ENCODE results near the gene GSS.
"Not testable (repeated sequence)": the region's sequence is repeated elsewhere in the genome, so short reads cannot be mapped to it uniquely, and the experiment has no call there.

Gene GSS

DNA sequence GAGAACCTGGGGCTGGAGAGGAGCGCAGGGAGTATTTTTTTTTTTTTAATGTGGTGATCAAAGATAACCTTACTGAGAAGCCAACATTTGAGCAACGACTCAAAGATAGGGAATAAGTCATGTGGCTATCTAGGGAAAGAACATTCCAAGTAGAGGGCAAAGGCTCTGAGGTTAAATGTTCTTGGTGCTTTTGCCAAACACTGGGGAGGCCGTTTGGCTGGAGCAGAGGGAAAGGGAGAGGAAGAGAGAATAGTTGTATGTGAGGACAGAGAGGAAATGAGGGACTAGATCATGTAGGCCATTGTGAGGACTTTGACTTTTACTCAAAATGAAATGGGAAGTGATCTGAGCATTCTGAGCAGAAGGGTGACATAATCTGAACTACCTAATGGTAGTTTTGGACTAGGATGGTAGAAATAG lies 51.4 kb downstream of the GSS start:
- H3K27ac Mint-ChIP-seq = no peak overlapping the region
- peaks cover 3 to 6% of the 10 kb centered on the region in 2 donors for H3K36me3 Mint-ChIP-seq
- peak; percentile 70 to 77 for ATAC-seq (replicated peaks)
- DNase-seq = no peak
- peaks cover 0 to 1% of the 10 kb centered on the region in 2 donors for H3K9me3 Mint-ChIP-seq
- H3K27me3 Mint-ChIP-seq = no peaks in the 10 kb centered on the region
- no peak overlapping the region for H3K4me3 Mint-ChIP-seq
- peaks cover 8 to 12% of the 10 kb centered on the region in 2 donors for H3K4me1 Mint-ChIP-seq

DNA sequence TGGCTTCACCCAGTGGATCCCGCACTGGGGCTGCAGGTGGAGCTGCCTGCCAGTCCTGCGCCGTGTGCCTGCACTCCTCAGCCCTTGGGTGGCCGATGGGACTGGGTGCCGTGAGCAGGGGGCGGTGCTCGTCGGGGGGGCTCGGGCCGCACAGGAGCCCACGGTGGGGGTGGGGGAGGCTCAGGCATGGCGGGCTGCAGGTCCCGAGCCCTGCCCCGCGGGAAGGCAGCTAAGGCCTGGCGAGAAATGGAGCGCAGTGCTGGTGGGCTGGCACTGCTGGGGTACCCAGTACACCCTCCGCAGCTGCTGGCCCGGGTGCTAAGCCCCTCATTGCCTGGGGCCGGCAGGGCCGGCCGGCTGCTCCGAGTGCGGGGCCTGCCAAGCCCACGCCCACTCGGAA lies 56.9 kb downstream of the GSS start:
- not testable (repeated sequence) for H3K27ac Mint-ChIP-seq; H3K4me3 Mint-ChIP-seq; H3K9me3 Mint-ChIP-seq; DNase-seq; H3K27me3 Mint-ChIP-seq; H3K36me3 Mint-ChIP-seq; ATAC-seq (replicated peaks); H3K4me1 Mint-ChIP-seq

DNA sequence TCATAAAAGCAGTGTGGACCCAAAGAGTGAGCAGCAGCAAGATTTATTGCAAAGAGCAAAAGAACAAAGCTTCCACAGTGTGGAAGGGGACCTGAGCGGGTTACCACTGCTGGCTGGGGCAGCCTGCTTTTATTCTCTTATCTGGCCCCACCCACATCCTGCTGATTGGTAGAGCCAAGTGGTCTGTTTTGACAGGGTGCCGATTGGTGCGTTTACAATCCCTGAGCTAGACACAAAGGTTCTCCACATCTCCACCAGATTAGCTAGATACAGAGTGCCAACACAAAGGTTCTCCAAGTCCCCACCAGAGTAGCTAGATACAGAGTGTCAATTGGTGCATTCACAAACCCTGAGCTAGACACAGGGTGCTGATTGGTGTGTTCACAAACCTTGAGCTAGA lies 57.5 kb downstream of the GSS start:
- H3K27me3 Mint-ChIP-seq; H3K4me1 Mint-ChIP-seq; H3K9me3 Mint-ChIP-seq; H3K27ac Mint-ChIP-seq; ATAC-seq (replicated peaks); H3K36me3 Mint-ChIP-seq; H3K4me3 Mint-ChIP-seq; DNase-seq: not testable (repeated sequence)

- Mint-ChIP-seq H3K36me3 (peaks cover 7 to 10% of the 10 kb centered on the region in 2 donors), H3K9me3 (peaks cover 0 to 1% of the 10 kb centered on the region in 2 donors), H3K27ac (no peak overlapping the region), H3K4me3 (no peak overlapping the region), H3K27me3 (no peaks in the 10 kb centered on the region), H3K4me1 (peaks cover 3 to 10% of the 10 kb centered on the region in 2 donors)
- ATAC-seq (replicated peaks) = no peak
- no peak for DNase-seq
Measured at GRCh38 chr20:34896086-34896621, 59.5 kb downstream of the GSS start.

DNA sequence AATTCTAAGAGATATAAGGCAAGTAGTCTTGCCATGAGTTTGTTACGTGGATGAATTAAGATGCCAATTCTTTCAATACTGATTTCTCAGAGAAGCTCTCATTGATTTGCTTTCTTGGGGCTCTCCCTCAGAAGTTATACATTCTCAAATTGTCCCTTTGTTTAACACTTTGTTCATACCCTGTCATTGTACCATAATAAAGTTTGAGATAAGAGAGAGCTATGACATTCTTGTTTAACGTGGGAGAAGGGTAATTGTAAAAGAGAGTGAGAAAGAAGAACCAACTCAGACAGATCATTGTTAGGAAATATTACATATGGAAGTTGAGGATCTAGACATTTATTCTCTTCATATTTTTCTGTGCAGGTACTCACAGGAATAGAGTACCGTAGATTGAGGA lies 60.1 kb downstream of the GSS start:
- Mint-ChIP-seq H3K36me3 (peaks cover 4 to 10% of the 10 kb centered on the region in 2 donors), H3K4me1 (peaks cover 5 to 10% of the 10 kb centered on the region in 2 donors), H3K27ac (no peak overlapping the region), H3K9me3 (peaks cover 0 to 1% of the 10 kb centered on the region in 2 donors), H3K4me3 (no peak overlapping the region), H3K27me3 (no peaks in the 10 kb centered on the region)
- DNase-seq (no peak), ATAC-seq (replicated peaks) (no peak)

- peaks cover 0 to 1% of the 10 kb centered on the region in 2 donors for H3K9me3 Mint-ChIP-seq
- ATAC-seq (replicated peaks) = no peak
- H3K27ac Mint-ChIP-seq = no peak overlapping the region
- peaks cover 5 to 10% of the 10 kb centered on the region in 2 donors for H3K4me1 Mint-ChIP-seq
- H3K4me3 Mint-ChIP-seq = no peak overlapping the region
- H3K27me3 Mint-ChIP-seq = no peaks in the 10 kb centered on the region
- no peak for DNase-seq
- H3K36me3 Mint-ChIP-seq = peaks cover 4 to 11% of the 10 kb centered on the region in 2 donors
Measured at GRCh38 chr20:34894723-34895122, 60.9 kb downstream of the GSS start.

- H3K9me3 Mint-ChIP-seq = no peaks in the 10 kb centered on the region
- peaks cover 9 to 16% of the 10 kb centered on the region in 2 donors for H3K4me1 Mint-ChIP-seq
- DNase-seq = no peak
- H3K36me3 Mint-ChIP-seq = peaks cover 6 to 10% of the 10 kb centered on the region in 2 donors
- no peak overlapping the region for H3K4me3 Mint-ChIP-seq
- no peak overlapping the region for H3K27ac Mint-ChIP-seq
- ATAC-seq (replicated peaks) = peak; percentile 86 to 91
- H3K27me3 Mint-ChIP-seq = peaks cover 0 to 4% of the 10 kb centered on the region in 2 donors
Measured at GRCh38 chr20:34892671-34893070, 62.9 kb downstream of the GSS start.

- no peak overlapping the region for H3K4me3 Mint-ChIP-seq
- peaks cover 0 to 4% of the 10 kb centered on the region in 2 donors for H3K27me3 Mint-ChIP-seq
- ATAC-seq (replicated peaks) (peak in 1 of 2 donors; percentile 27), DNase-seq (no peak)
- H3K27ac Mint-ChIP-seq = no peak overlapping the region
- peaks cover 6 to 17% of the 10 kb centered on the region in 2 donors for H3K36me3 Mint-ChIP-seq
- peaks cover 9 to 16% of the 10 kb centered on the region in 2 donors for H3K4me1 Mint-ChIP-seq
- no peaks in the 10 kb centered on the region for H3K9me3 Mint-ChIP-seq
Measured at GRCh38 chr20:34891166-34892062, 64.2 kb downstream of the GSS start.

DNA sequence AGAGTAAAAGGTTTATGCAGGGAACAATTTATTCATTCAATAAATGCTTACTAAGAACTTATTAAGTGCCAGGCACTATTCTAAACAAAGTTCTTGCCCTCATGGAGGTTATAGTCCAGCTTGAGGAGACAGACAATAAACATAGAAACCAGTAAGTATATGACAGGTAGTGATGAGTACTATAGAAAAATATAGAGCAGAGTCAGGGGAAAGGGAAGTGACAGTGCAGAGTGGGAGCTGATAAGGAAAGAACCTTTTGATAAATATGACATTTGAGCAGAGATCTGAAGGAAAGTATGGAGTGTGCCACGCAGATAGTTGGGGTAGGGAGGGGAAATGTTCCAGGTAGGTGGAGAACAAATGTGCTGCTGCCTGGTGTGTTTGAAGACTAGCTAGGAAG lies 67.1 kb downstream of the GSS start:
- H3K4me3 Mint-ChIP-seq = no peak overlapping the region
- no peaks in the 10 kb centered on the region for H3K9me3 Mint-ChIP-seq
- H3K4me1 Mint-ChIP-seq = peaks cover 9 to 16% of the 10 kb centered on the region in 2 donors
- peaks cover 6 to 17% of the 10 kb centered on the region in 2 donors for H3K36me3 Mint-ChIP-seq
- peaks cover 0 to 4% of the 10 kb centered on the region in 2 donors for H3K27me3 Mint-ChIP-seq
- DNase-seq (no peak), ATAC-seq (replicated peaks) (no peak)
- H3K27ac Mint-ChIP-seq = no peak overlapping the region

DNA sequence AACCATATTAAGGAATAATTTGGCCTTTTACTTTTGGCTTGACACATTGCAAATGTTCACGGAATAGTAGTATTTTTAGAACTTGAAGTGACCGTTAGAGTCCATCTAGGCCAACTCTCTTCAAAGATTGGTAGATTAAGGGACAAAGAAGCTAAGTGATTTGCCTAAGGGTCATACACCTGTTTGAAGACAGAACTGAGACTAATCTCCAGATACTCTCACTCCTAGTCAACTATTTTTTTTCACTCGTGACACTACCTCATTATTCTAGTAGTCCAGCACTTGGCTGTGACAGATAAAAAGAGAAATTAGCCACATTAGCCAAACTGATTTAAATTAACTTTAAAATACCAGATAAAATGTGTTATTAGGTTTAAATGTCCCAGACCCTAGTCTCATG lies 68.6 kb downstream of the GSS start:
- no peak overlapping the region for H3K4me3 Mint-ChIP-seq
- peaks cover 6% of the 10 kb centered on the region in 2 donors for H3K4me1 Mint-ChIP-seq
- H3K27me3 Mint-ChIP-seq = peaks cover 0 to 4% of the 10 kb centered on the region in 2 donors
- no peak for ATAC-seq (replicated peaks)
- no peak for DNase-seq
- H3K36me3 Mint-ChIP-seq = peaks cover 8 to 22% of the 10 kb centered on the region in 2 donors
- no peaks in the 10 kb centered on the region for H3K9me3 Mint-ChIP-seq
- H3K27ac Mint-ChIP-seq = no peak overlapping the region

DNA sequence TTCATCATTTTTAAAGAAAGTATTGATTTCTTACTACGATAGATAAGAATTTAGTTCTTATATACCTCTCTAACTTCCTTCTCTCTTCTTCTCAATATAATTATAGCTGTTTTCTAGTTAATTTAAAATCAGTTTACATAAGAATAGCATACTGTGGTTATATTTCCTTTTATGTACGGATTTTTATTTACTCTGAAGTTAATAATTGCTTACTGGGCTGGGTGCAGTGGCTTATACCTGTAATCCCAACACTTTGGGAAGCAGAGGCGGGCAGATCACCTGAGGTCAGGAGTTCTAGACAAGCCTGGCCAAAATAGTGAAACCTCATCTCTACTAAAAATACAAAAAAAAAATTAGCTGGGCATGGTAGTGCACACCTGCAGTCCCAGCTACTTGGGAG lies 69.5 kb downstream of the GSS start:
- no peak for DNase-seq
- no peak for ATAC-seq (replicated peaks)
- peaks cover 8 to 24% of the 10 kb centered on the region in 2 donors for H3K36me3 Mint-ChIP-seq

GRCh38 chr20:34884260-34884659 lies 71.3 kb downstream of the GSS start:
- DNase-seq = no peak
- Mint-ChIP-seq H3K27me3 (peaks cover 0 to 4% of the 10 kb centered on the region in 2 donors), H3K27ac (no peak overlapping the region), H3K36me3 (peaks cover 4 to 20% of the 10 kb centered on the region in 2 donors), H3K9me3 (no peaks in the 10 kb centered on the region), H3K4me3 (no peak overlapping the region), H3K4me1 (peaks cover 4 to 6% of the 10 kb centered on the region in 2 donors)
- ATAC-seq (replicated peaks) = no peak

More for the DNA sequence above, 69.5 kb downstream of the GSS start:
- Mint-ChIP-seq H3K27me3 (peaks cover 0 to 4% of the 10 kb centered on the region in 2 donors), H3K27ac (no peak overlapping the region), H3K4me3 (no peak overlapping the region), H3K4me1 (peaks cover 6% of the 10 kb centered on the region in 2 donors), H3K9me3 (no peaks in the 10 kb centered on the region)

- Mint-ChIP-seq H3K27ac (no peak overlapping the region), H3K36me3 (peaks cover 4 to 22% of the 10 kb centered on the region in 2 donors), H3K9me3 (no peaks in the 10 kb centered on the region), H3K27me3 (peaks cover 0 to 4% of the 10 kb centered on the region in 2 donors), H3K4me3 (no peak overlapping the region), H3K4me1 (peaks cover 6% of the 10 kb centered on the region in 2 donors)
- no peak for DNase-seq
- no peak for ATAC-seq (replicated peaks)
Measured at GRCh38 chr20:34883809-34884208, 71.8 kb downstream of the GSS start.

GRCh38 chr20:34883087-34883688 lies 72.4 kb downstream of the GSS start:
- Mint-ChIP-seq H3K9me3 (no peaks in the 10 kb centered on the region), H3K36me3 (peaks cover 2 to 17% of the 10 kb centered on the region in 2 donors), H3K4me1 (peaks cover 0 to 2% of the 10 kb centered on the region in 2 donors), H3K4me3 (no peak overlapping the region), H3K27me3 (no peaks in the 10 kb centered on the region), H3K27ac (no peak overlapping the region)
- no peak for DNase-seq
- ATAC-seq (replicated peaks) = no peak

Data from stimulated activated naive B cell treated with anti-CD40 and anti-IgM and Interleukin-4, amounts not matched to agents 10 μg/mL and 1 μg/mL and 100 μg/mL, for 72 hours (primary cell).